Immature natural killer cell (primary cell): ENCODE measurements around the gene OTOG. TPM values are rescaled to one million over a fixed set of nuclear protein-coding genes. Genes with fewer than 3 reads are reported as not detected.

Source experiments
- DNase-seq, 3 donors: peaks; one replicate each; pipeline ENCODE4 v3.0.0; 2022; ENCODE audit warnings: mixed read lengths in 1 of 3
- H3K27ac Mint-ChIP-seq, 6 donors: one replicate each; pipeline ENCODE4 v1.8.0; 2020; ENCODE audit warnings: mixed read lengths in 6 of 6, mild to moderate bottlenecking in 5 of 6, inconsistent platforms in 4 of 6, moderate library complexity in 3 of 6
- H3K27me3 Mint-ChIP-seq, 3 donors: one replicate each; pipeline ENCODE4 v1.8.0; 2020 to 2021; ENCODE audit warnings: low read depth in 3 of 3, mild to moderate bottlenecking in 3 of 3, mixed read lengths in 3 of 3, moderate library complexity in 3 of 3, inconsistent platforms in 1 of 3
- H3K36me3 Mint-ChIP-seq, 3 donors: one replicate each; pipeline ENCODE4 v1.8.0; 2020; ENCODE audit warnings: mixed read lengths in 3 of 3, inconsistent platforms in 2 of 3, mild to moderate bottlenecking in 2 of 3
- H3K4me1 Mint-ChIP-seq, 2 donors: one replicate each; pipeline ENCODE4 v1.8.0; 2020; ENCODE audit warnings: inconsistent platforms in 2 of 2, mild to moderate bottlenecking in 2 of 2, mixed read lengths in 2 of 2, moderate library complexity in 1 of 2
- H3K4me3 Mint-ChIP-seq, 5 donors: one replicate each; pipeline ENCODE4 v1.8.0; 2020; ENCODE audit warnings: mild to moderate bottlenecking in 5 of 5, mixed read lengths in 5 of 5, inconsistent platforms in 3 of 5, moderate library complexity in 3 of 5
- H3K9me3 Mint-ChIP-seq, 6 donors: one replicate each; pipeline ENCODE4 v1.8.0; 2020; ENCODE audit warnings: mild to moderate bottlenecking in 6 of 6, mixed read lengths in 6 of 6, inconsistent platforms in 4 of 6, moderate library complexity in 3 of 6
- polyA plus RNA-seq, 3 donors: library from polyadenylated mRNA; unstranded; fragments of 300-500 nt; fragmentation: Illumina TruSeq; gene quantifications; one replicate each; pipeline ENCODE4 v1.2.3, GENCODE V29; 2021

Gene OTOG
- polyA plus RNA-seq, 3 donors from 2014 or later, result not detected

GRCh38 chr11:17694494-17695110 lies 147.5 kb downstream of the OTOG start:
- DNase-seq, result no peak
- no peak overlapping the region for H3K27ac Mint-ChIP-seq
- no peaks in the 10 kb centered on the region for H3K4me1 Mint-ChIP-seq
- no peaks in the 10 kb centered on the region for H3K9me3 Mint-ChIP-seq
- no peak overlapping the region for H3K4me3 Mint-ChIP-seq
- peaks cover 4 to 27% (median 24%) of the 10 kb centered on the region in 3 donors for H3K27me3 Mint-ChIP-seq
- H3K36me3 Mint-ChIP-seq, result no peaks in the 10 kb centered on the region

- Mint-ChIP-seq H3K9me3 (no peaks in the 10 kb centered on the region), H3K4me1 (no peaks in the 10 kb centered on the region), H3K36me3 (no peaks in the 10 kb centered on the region), H3K27me3 (peaks cover 4 to 27% (median 24%) of the 10 kb centered on the region in 3 donors), H3K27ac (no peak overlapping the region), H3K4me3 (no peak overlapping the region)
- DNase-seq, result no peak
Measured at GRCh38 chr11:17695454-17696441, 148.7 kb downstream of the OTOG start.

GRCh38 chr11:17696741-17697140 lies 149.7 kb downstream of the OTOG start:
- no peak overlapping the region for H3K27ac Mint-ChIP-seq
- no peaks in the 10 kb centered on the region for H3K4me1 Mint-ChIP-seq
- H3K9me3 Mint-ChIP-seq, result no peaks in the 10 kb centered on the region
- DNase-seq, result no peak
- no peak overlapping the region for H3K4me3 Mint-ChIP-seq
- H3K36me3 Mint-ChIP-seq, result no peaks in the 10 kb centered on the region
- peaks cover 2 to 28% (median 24%) of the 10 kb centered on the region in 3 donors for H3K27me3 Mint-ChIP-seq

Other genes with a start within 250 kb of the OTOG start
- gene NCR3LG1, start 195.5 kb upstream of the OTOG start, polyA plus RNA-seq, result under 1 TPM in 2 of 3 donors, not detected in 1; 0.24 to 0.49 TPM
- not detected for gene KCNJ11, start 158.6 kb upstream of the OTOG start, polyA plus RNA-seq
- not detected for gene ABCC8, start 70.4 kb upstream of the OTOG start, polyA plus RNA-seq
- gene USH1C, start 2.8 kb upstream of the OTOG start, polyA plus RNA-seq, result not detected
- not detected for gene MYOD1, start 172.3 kb downstream of the OTOG start, polyA plus RNA-seq
- under 1 TPM in 1 of 3 donors, not detected in 2; 0.11 TPM for gene KCNC1, start 187.5 kb downstream of the OTOG start, polyA plus RNA-seq